IPS-18a (cell line): ENCODE data around the gene GALNT5.

ENCODE experiments used
- H3K27ac ChIP-seq: one replicate; pipeline ENCODE4 v1.5.1; 2013; ENCODE audit warnings: low read length
- H3K27me3 ChIP-seq: one replicate; pipeline ENCODE4 v1.6.1; 2013; ENCODE audit warnings: mild to moderate bottlenecking, low read length; ENCODE audit not compliant: control insufficient read depth, insufficient read depth
- H3K36me3 ChIP-seq: one replicate; pipeline ENCODE4 v1.6.1; 2013; ENCODE audit warnings: low read depth, low read length; ENCODE audit not compliant: control insufficient read depth
- H3K4me1 ChIP-seq: one replicate; pipeline ENCODE4 v1.6.1; 2013; ENCODE audit warnings: low read depth, low read length; ENCODE audit not compliant: control insufficient read depth
- H3K4me3 ChIP-seq: one replicate; pipeline ENCODE4 v1.5.1; 2013; ENCODE audit warnings: low read length
- H3K9ac ChIP-seq: one replicate; pipeline ENCODE4 v1.6.1; 2013; ENCODE audit warnings: mild to moderate bottlenecking, low read length, moderate library complexity
- H3K9me3 ChIP-seq: one replicate; pipeline ENCODE4 v1.6.1; 2013; ENCODE audit warnings: low read depth, low read length; ENCODE audit not compliant: control insufficient read depth

Gene GALNT5

GRCh38 chr2:157318884-157319283, 61.4 kb downstream of the GALNT5 start:
- no peak overlapping the region for H3K4me3 ChIP-seq
- no peak overlapping the region for H3K9ac ChIP-seq
- no peak overlapping the region for H3K27ac ChIP-seq
- H3K36me3 ChIP-seq = no peaks in the 10 kb centered on the region
- no peaks in the 10 kb centered on the region for H3K9me3 ChIP-seq
- H3K4me1 ChIP-seq = peaks cover 23% of the 10 kb centered on the region
- H3K27me3 ChIP-seq = no peaks in the 10 kb centered on the region

DNA sequence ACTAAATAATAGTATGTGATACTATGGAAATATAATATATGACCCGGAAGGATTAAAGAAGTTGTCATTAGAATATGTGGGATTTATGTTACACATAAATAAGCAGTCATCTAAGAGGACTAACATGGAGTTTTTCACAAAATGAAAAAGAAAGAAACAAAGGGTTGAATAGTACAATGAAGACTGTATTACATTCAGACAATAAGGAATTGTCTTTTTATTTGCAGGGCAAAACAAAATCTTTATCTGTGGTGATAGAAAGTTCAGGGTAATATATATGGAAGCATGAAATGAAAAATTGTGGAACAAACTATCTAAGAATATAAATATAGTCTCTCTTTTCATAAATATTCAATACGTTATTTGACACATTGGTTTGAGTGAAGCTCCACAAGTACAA, 62.3 kb downstream of the GALNT5 start:
- no peaks in the 10 kb centered on the region for H3K9me3 ChIP-seq
- no peaks in the 10 kb centered on the region for H3K36me3 ChIP-seq
- H3K9ac ChIP-seq = no peak overlapping the region
- H3K4me1 ChIP-seq = peaks cover 23% of the 10 kb centered on the region
- H3K27me3 ChIP-seq = no peaks in the 10 kb centered on the region
- H3K4me3 ChIP-seq = no peak overlapping the region
- H3K27ac ChIP-seq = no peak overlapping the region

DNA sequence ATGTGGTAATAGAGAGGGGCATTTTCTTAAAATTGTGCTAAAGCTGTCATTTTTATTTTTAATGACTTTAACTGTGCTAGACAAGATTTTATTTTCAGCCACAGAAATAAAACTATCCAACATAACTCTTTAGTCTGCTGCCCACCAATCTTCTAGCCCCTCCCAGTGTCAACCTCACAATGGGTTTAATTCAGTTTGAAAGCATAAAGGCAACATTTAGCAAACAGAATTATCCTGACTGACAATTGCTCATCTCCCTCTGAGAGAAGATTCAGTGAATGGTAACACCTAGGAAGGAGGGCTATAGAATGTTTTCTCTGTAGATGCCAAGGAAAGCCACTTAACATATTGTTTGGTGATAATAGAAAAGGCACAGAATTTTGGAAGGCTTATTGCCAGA, 62.9 kb downstream of the GALNT5 start:
- Histone ChIP-seq H3K27ac (no peak overlapping the region), H3K4me1 (peaks cover 28% of the 10 kb centered on the region), H3K9me3 (no peaks in the 10 kb centered on the region), H3K4me3 (no peak overlapping the region), H3K9ac (no peak overlapping the region), H3K27me3 (no peaks in the 10 kb centered on the region), H3K36me3 (no peaks in the 10 kb centered on the region)

DNA sequence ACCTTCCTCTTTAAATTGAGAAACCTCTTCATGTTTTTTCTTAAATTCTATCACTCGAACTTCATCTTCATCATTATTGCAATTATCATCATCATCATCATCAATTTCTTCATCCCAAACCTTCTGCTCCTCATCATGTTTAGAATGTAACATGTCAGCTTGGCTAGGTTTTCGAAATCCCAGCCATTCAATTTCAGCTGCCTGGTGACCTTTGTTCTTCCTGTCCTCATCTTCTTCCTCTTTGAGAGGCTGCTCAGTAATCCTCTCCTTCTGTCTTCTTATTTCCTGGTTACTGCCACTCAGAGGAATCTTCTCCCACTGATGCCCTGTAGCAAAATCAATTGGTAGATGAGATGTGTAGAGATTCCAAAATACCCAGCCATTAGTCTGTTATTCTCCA, 64.0 kb downstream of the GALNT5 start:
- Histone ChIP-seq H3K4me3 (no peak overlapping the region), H3K27me3 (no peaks in the 10 kb centered on the region), H3K27ac (no peak overlapping the region), H3K4me1 (peaks cover 32% of the 10 kb centered on the region), H3K9me3 (no peaks in the 10 kb centered on the region), H3K36me3 (no peaks in the 10 kb centered on the region), H3K9ac (no peak overlapping the region)

- no peaks in the 10 kb centered on the region for H3K27me3 ChIP-seq
- H3K4me3 ChIP-seq = no peak overlapping the region
- no peaks in the 10 kb centered on the region for H3K9me3 ChIP-seq
- H3K36me3 ChIP-seq = no peaks in the 10 kb centered on the region
- H3K9ac ChIP-seq = no peak overlapping the region
- H3K27ac ChIP-seq = no peak overlapping the region
- peaks cover 38% of the 10 kb centered on the region for H3K4me1 ChIP-seq
Observed at GRCh38 chr2:157322432-157322831, 64.9 kb downstream of the GALNT5 start.

DNA sequence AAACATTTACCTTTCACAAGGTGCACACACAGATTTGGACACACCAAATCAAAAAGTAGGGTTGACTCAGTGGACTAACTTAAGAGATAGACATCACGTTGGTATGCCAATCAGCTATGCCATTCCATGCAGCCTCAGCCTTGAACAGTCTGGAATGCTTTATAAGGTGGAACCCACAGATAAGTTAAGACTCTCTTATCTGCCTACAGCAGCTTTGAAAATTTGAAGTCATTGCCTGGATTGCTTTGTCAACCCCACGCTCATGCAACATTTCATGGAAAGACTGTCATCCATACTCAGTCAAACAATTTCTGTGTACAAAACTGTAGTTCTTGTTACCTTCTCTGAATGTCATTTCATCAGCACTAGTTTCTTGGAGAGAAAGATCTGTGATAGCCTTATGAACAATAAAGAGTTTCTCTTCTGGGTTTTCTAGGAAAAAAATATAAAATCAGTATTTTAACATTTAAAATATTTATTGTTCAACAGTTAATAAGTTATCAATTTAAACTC, 66.9 kb downstream of the GALNT5 start:
- H3K27ac ChIP-seq = no peak overlapping the region
- no peaks in the 10 kb centered on the region for H3K27me3 ChIP-seq
- H3K9me3 ChIP-seq = no peaks in the 10 kb centered on the region
- H3K4me1 ChIP-seq = peaks cover 38% of the 10 kb centered on the region
- H3K36me3 ChIP-seq = no peaks in the 10 kb centered on the region
- no peak overlapping the region for H3K4me3 ChIP-seq
- H3K9ac ChIP-seq = no peak overlapping the region

GRCh38 chr2:157325786-157326185, 68.3 kb downstream of the GALNT5 start, which contains the start of gene ERMN:
Gene ERMN, minus strand, starts transcription at chr2:157325824. Its CDS starts 182 bp downstream, at chr2:157325642.
- Histone ChIP-seq H3K36me3 (no peaks in the 10 kb centered on the region), H3K4me3 (no peak within 1 kb of the TSS), H3K4me1 (peaks cover 31% of the 10 kb centered on the region)

GRCh38 chr2:157326698-157327097, 69.2 kb downstream of the GALNT5 start:
- H3K4me3 ChIP-seq = no peak overlapping the region
- H3K27ac ChIP-seq = no peak overlapping the region
- peaks cover 24% of the 10 kb centered on the region for H3K4me1 ChIP-seq
- H3K9ac ChIP-seq = no peak overlapping the region
- H3K36me3 ChIP-seq = no peaks in the 10 kb centered on the region
- no peaks in the 10 kb centered on the region for H3K9me3 ChIP-seq
- H3K27me3 ChIP-seq = no peaks in the 10 kb centered on the region

More at GRCh38 chr2:157325786-157326185, 68.3 kb downstream of the GALNT5 start, which contains the start of gene ERMN:
- H3K9ac ChIP-seq = no peak within 1 kb of the TSS
- no peaks in the 10 kb centered on the region for H3K27me3 ChIP-seq
- H3K9me3 ChIP-seq = no peaks in the 10 kb centered on the region
- no peak within 1 kb of the TSS for H3K27ac ChIP-seq

DNA sequence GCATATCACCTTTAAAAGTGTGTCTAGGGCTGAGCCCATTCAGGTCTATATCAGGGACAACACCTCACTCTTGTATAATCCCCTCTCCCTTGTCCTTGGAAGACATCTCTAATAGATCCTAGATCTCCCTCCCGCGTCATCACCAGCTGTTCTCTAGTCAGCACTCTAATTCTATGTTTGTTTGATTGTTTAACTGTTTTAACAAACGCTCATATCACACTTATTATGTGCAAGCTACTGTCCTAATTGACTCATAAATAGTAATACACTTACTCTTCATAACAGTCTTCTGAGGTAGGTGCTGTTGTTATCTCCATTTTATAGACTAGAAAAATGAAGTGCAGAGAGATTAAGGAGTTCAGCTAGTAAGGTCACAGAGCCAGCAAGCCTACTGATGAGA, 69.7 kb downstream of the GALNT5 start:
- Histone ChIP-seq H3K9ac (no peak overlapping the region), H3K27me3 (no peaks in the 10 kb centered on the region), H3K9me3 (no peaks in the 10 kb centered on the region), H3K36me3 (no peaks in the 10 kb centered on the region), H3K4me1 (peaks cover 21% of the 10 kb centered on the region), H3K4me3 (no peak overlapping the region), H3K27ac (no peak overlapping the region)

- Histone ChIP-seq H3K4me3 (no peak overlapping the region), H3K9me3 (no peaks in the 10 kb centered on the region), H3K27me3 (no peaks in the 10 kb centered on the region), H3K36me3 (no peaks in the 10 kb centered on the region), H3K9ac (no peak overlapping the region), H3K4me1 (peaks cover 21% of the 10 kb centered on the region), H3K27ac (no peak overlapping the region)
Observed at GRCh38 chr2:157327621-157328500, 70.4 kb downstream of the GALNT5 start.

DNA sequence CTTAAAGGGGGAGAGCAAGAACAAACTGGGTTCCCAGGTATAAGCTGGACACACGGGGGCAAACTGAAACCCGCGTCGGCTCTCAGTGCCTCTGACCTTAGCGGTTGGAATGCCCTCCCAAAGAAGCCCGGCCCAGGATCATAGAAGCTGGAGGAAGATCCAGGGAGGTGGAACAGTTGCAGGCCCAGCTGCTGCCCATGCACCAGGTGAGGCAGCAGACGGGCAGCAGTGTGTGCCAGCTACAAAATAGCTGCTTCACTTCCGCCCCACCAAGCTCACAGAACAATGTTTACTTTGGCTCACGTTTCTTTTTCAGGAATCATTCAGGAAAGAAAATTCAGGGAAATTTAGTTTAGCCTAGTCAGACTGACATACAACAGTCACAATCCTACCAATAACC, 72.0 kb downstream of the GALNT5 start:
- Histone ChIP-seq H3K4me1 (peaks cover 21% of the 10 kb centered on the region), H3K27ac (no peak overlapping the region), H3K4me3 (no peak overlapping the region), H3K9me3 (no peaks in the 10 kb centered on the region), H3K27me3 (no peaks in the 10 kb centered on the region), H3K36me3 (no peaks in the 10 kb centered on the region), H3K9ac (no peak overlapping the region)
